ENCODE measurements around the gene SND1.

The SND1 gene

GRCh38 chr7:127946847-127947246 lies 294.9 kb downstream of the SND1 start:
- no peak for DNase-seq (ENCODE audit: low read depth)
- TF ChIP-seq CTCF (conservative IDR thresholded peaks at IDR 0.05; ENCODE audit: low read length), result no peak

GRCh38 chr7:127948312-127948711 lies 296.3 kb downstream of the SND1 start:
- no peak overlapping the region for H3K4me3 ChIP-seq (ENCODE audit: low read length)
- no peak for TF ChIP-seq CTCF (conservative IDR thresholded peaks at IDR 0.05; ENCODE audit: low read length)
- no peak for DNase-seq (ENCODE audit: low read depth)

More at GRCh38 chr7:127946847-127947246, 294.9 kb downstream of the SND1 start:
- H3K4me3 ChIP-seq (ENCODE audit: low read length), result no peak overlapping the region

DNA sequence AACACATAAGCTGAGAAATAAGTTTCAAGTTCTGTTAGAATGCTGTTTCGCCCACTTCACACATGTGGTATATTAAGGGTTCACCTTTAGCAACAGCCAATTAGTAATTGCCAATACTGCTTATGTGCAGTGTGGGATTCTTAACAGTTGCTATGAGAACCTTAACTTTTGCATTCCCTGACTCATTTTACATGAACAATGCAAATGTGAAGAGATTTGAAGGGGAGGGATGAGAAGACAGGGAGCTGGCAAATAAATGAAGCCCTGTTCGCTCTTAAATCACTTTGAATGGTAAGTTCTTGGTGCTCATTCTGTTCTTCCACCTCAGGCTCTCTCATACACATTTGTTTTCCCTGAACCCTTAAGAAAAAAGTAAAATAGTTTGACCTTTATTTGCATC lies 296.9 kb downstream of the SND1 start:
- no peak for TF ChIP-seq CTCF (conservative IDR thresholded peaks at IDR 0.05; ENCODE audit: low read length)
- no peak for DNase-seq (ENCODE audit: low read depth)
- H3K4me3 ChIP-seq (ENCODE audit: low read length), result no peak overlapping the region

DNA sequence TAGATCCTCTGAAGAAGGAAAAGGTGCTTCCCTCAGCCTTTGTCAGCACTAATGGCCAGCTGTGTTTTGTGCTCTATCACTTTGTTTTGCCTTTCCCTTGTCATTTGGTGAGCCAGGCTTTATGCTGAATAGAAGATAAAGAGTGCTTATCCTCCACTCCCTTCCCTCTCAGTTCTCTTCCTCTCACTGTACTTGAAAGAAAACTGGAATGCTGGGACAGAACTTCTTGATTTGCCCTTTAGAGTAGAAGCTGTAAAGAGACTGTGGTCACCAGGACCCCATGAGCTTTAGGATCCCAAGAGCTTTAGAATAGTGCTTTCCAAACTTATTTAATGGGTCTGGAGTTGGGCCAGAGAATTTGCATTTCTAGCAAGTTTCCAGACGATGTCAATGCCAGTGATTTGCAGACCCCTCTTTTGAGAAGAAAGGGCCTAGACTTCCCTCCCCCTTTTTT lies 297.8 kb downstream of the SND1 start:
- DNase-seq (ENCODE audit: low read depth), result no peak
- no peak overlapping the region for H3K4me3 ChIP-seq (ENCODE audit: low read length)
- TF ChIP-seq CTCF (conservative IDR thresholded peaks at IDR 0.05; ENCODE audit: low read length), result no peak

GRCh38 chr7:127950233-127950935 lies 298.4 kb downstream of the SND1 start:
- TF ChIP-seq CTCF (conservative IDR thresholded peaks at IDR 0.05; ENCODE audit: low read length), result no peak
- no peak for DNase-seq (ENCODE audit: low read depth)
- no peak overlapping the region for H3K4me3 ChIP-seq (ENCODE audit: low read length)

GRCh38 chr7:127953423-127954356 lies 301.7 kb downstream of the SND1 start:
- TF ChIP-seq CTCF (conservative IDR thresholded peaks at IDR 0.05; ENCODE audit: low read length), result no peak
- H3K4me3 ChIP-seq (ENCODE audit: low read length), result no peak overlapping the region

More at GRCh38 chr7:127953423-127954356, 301.7 kb downstream of the SND1 start:
- DNase-seq (ENCODE audit: low read depth), result no peak
